Lung (tissue), 12 donors: ENCODE measurements around the gene DIPK1A. TPM values are rescaled to one million over a fixed set of nuclear protein-coding genes. Genes with fewer than 3 reads are reported as not detected.
A peak's percentile ranks its signal among the peaks of the same experiment; 100 is the strongest.

ENCODE experiments used
- ATAC-seq: fragments of 200-7000 bp; cut with Tn5 transposase; one replicate; pipeline ENCODE4 v1.9.1; 2020; ENCODE audit warnings: moderate number of reproducible peaks; ENCODE audit not compliant: insufficient read depth, low FRiP score
- DNase-seq, 3 donors: peaks; one replicate each; pipeline ENCODE4 v3.0.0-alpha.2; 2013 to 2017
- H3K27ac ChIP-seq, 2 donors: one replicate each; pipeline ENCODE4 v1.5.1; 2013; ENCODE audit warnings: mild to moderate bottlenecking in 2 of 2, moderate library complexity in 2 of 2, control low read depth in 1 of 2, inconsistent platforms in 1 of 2, low read depth in 1 of 2, low read length in 1 of 2
- H3K27me3 ChIP-seq, 3 donors: one replicate each; pipeline ENCODE4 v1.5.1; 2013; ENCODE audit warnings: low read length in 2 of 3; ENCODE audit not compliant: control insufficient read depth in 3 of 3, insufficient read depth in 3 of 3
- H3K36me3 ChIP-seq, 4 donors: one replicate each; pipeline ENCODE4 v1.5.1; 2013; ENCODE audit warnings: low read length in 4 of 4, mild to moderate bottlenecking in 1 of 4, moderate library complexity in 1 of 4; ENCODE audit not compliant: control insufficient read depth in 4 of 4, insufficient read depth in 4 of 4
- H3K4me1 ChIP-seq, 5 donors: one replicate each; pipeline ENCODE4 v1.5.1; 2013; ENCODE audit warnings: low read length in 5 of 5, mild to moderate bottlenecking in 2 of 5, moderate library complexity in 1 of 5; ENCODE audit not compliant: control insufficient read depth in 5 of 5, insufficient read depth in 5 of 5
- H3K4me3 ChIP-seq: one replicate; pipeline ENCODE4 v1.5.1; 2013; ENCODE audit warnings: mild to moderate bottlenecking, control low read depth, moderate library complexity
- H3K9ac ChIP-seq, 2 donors: one replicate each; pipeline ENCODE4 v1.5.1; 2013; ENCODE audit warnings: low read length in 2 of 2, control low read depth in 1 of 2; ENCODE audit not compliant: insufficient read depth in 1 of 2
- H3K9me3 ChIP-seq, 4 donors: one replicate each; pipeline ENCODE4 v1.5.1; 2013; ENCODE audit warnings: low read length in 3 of 4, mild to moderate bottlenecking in 1 of 4, moderate library complexity in 1 of 4; ENCODE audit not compliant: control insufficient read depth in 4 of 4, insufficient read depth in 3 of 4
- CTCF ChIP-seq: IDR thresholded peaks from 2 replicates; pipeline ENCODE4 v1.5.1; 2012; ENCODE audit warnings: mild to moderate bottlenecking; ENCODE audit errors: control extremely low read depth, extremely low read depth
- WGBS, 2 donors: extraction: QIAGEN DNeasy Blood & Tissue Kit; methylation state at CpG; one replicate each; pipeline ENCODE4 v1.1.7; 2013; 5-methylcytosine and 5-hydroxymethylcytosine counted together
- polyA plus RNA-seq, 2 donors: library from polyadenylated mRNA; stranded (reverse); fragments of 200-250 nt; gene quantifications; one replicate each; pipeline ENCODE4 v1.2.1, GENCODE V29; 2013
- total RNA-seq, 2 donors: library from RNA; depleted of rRNA in 1 of 2; stranded (reverse); fragments of >200 nt in 1 of 2; gene quantifications; one replicate each; pipeline ENCODE4 v1.2.1, GENCODE V29; 2014 to 2021
- donor health status: control.
- donor health status: control.
- donor health status: Bipolar disorder and iron deficiency.
- donor health status: healthy.
- donor health status: DM: yes; HTN: yes; CAD: no.

The DIPK1A gene
- total and polyA plus RNA-seq, 4 donors: 2.3 to 8.0 (median 4.1) TPM

GRCh38 chr1:92958203-92958970 lies 2.9 kb downstream of the DIPK1A start:
- Histone ChIP-seq H3K27me3 (no peaks in the 10 kb centered on the region), H3K4me3 (no peak overlapping the region), H3K27ac (no peak overlapping the region), H3K36me3 (no peaks in the 10 kb centered on the region), H3K9ac (no peak overlapping the region), H3K9me3 (no peaks in the 10 kb centered on the region), H3K4me1 (peaks cover 0 to 15% (median 9%) of the 10 kb centered on the region in 5 donors)
- WGBS, 2 donors: 85 to 86% methylated on average over 1 of the region's 1 CpG
- DNase-seq: no peak
- TF ChIP-seq CTCF: no peak
- ATAC-seq: no peak

DNA sequence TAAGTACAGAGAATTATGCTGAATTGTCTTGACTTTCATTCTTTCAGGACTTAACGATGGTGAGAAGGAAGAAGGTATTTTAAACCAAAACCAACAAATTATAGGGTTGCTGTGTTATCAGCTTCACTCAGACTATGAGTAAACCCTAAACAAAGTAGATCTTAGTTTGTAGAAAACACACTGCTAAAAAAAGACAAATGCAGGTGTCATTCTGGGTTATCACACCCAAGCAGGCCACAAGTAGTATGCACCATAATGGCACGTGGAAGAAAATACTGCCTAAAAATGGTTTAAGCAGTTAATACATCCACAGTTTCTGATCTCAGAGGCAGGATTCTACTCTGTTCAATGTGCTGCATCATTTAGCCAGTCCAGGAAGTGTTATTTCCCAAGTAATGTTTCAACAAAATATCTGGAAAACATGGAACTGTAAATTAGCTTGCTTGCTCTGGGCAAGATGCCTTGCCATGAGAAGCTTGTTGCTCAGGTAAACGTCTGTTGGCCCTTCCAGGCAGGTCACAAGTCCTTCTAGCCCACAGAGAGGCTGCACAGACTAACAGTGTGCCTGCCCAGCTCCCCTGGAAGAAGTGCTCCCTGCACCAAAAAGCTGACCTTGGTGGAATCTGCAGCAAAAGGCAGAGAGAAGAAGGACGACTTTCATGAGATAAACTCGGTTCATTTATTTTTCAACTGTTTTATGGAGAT lies 4.1 kb downstream of the DIPK1A start:
- H3K9me3 ChIP-seq: no peaks in the 10 kb centered on the region
- no peak overlapping the region for H3K4me3 ChIP-seq
- TF ChIP-seq CTCF: no peak
- H3K36me3 ChIP-seq: no peaks in the 10 kb centered on the region
- 77 to 86% methylated on average over 5 of the region's 5 CpGs for WGBS, 2 donors
- no peaks in the 10 kb centered on the region for H3K27me3 ChIP-seq
- no peak overlapping the region for H3K27ac ChIP-seq
- no peak for DNase-seq
- no peak overlapping the region for H3K9ac ChIP-seq
- ATAC-seq: no peak
- peaks cover 1 to 12% (median 10%) of the 10 kb centered on the region in 5 donors for H3K4me1 ChIP-seq

DNA sequence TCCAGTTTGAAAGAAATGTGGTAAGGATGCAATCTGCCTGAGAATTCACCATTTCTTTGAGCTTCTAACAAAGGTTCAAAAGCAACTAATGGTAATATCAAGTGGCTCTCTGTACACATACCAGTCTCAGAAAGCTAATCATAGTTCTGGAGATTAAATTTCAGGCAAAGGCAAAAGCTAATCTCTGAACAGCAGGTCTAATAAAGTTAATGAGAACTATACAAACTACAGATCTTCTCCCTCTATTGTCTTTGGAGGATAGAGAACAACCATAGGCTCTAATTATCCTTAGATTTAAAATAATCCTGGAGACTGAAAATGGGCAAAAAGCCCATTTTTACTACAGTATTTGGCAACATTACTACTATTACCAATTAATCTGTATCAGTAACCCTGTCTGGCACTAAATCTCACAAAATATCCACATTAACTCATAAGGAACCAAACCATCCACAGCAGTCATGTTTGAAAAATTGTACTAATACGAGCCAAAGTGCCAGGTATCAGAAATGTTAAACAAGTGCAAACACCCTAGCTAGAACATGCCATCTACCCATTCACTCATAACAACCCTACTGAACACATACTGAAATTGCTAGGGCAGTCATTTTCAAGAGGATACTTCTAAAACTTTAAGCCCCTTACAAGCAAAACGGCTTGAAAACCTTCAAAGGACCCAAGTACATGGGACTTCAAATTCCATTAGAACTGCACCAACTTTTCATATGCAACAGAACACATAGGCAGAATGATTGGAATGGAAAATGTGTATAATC lies 4.8 kb downstream of the DIPK1A start:
- WGBS, 2 donors: 69 to 90% methylated on average over 2 of the region's 2 CpGs
- H3K9ac ChIP-seq: no peak overlapping the region
- no peak overlapping the region for H3K27ac ChIP-seq
- no peaks in the 10 kb centered on the region for H3K36me3 ChIP-seq
- no peaks in the 10 kb centered on the region for H3K9me3 ChIP-seq
- ATAC-seq (no peak), DNase-seq (peak in 2 of 3 donors; percentile 32 to 59)
- peaks cover 2 to 13% (median 8%) of the 10 kb centered on the region in 5 donors for H3K4me1 ChIP-seq
- no peak for TF ChIP-seq CTCF
- H3K27me3 ChIP-seq: no peaks in the 10 kb centered on the region
- H3K4me3 ChIP-seq: no peak overlapping the region
